GM18502 (cell line): ENCODE data around the gene CYP24A1.

Experiments
- ATAC-seq: cut with Tn5 transposase; IDR thresholded peaks from one replicate; pipeline ENCODE4 v1.9.1; 2021; ENCODE audit warnings: mild to moderate bottlenecking; ENCODE audit not compliant: unreplicated experiment, poor library complexity

The CYP24A1 gene

GRCh38 chr20:54204063-54204462, 30.3 kb upstream of the CYP24A1 start:
- ATAC-seq = no peak

- ATAC-seq = no peak
These were observed 29.5 kb upstream of the CYP24A1 start for GRCh38 chr20:54203281-54203680.

DNA sequence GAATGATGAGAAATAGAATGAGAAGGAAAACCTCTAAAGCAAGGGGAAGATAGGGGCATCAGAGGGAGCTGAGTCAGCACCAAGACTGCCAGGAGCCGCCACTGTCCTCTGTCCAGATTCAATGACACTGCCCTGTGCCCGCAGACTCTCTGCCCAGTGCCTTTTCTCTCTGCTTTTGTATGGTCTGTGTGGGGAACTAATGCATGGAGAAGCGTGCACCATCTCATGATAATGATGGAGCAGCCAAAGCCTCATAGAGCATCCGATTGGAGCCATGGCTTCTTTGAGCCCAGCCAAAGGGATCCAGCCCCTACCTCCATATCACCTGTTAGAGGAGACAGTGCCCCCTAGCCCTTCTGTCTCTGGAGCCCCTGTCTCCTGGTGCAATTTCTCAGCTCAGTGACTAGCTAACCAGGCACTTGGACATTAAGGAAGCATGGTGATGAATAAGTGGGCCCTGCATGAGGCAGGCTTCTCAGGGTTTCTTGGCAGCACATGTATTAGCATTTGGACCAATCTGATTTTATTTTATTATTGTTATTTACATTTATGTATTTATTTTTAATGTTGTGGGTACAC, 27.6 kb upstream of the CYP24A1 start:
- ATAC-seq = no peak

DNA sequence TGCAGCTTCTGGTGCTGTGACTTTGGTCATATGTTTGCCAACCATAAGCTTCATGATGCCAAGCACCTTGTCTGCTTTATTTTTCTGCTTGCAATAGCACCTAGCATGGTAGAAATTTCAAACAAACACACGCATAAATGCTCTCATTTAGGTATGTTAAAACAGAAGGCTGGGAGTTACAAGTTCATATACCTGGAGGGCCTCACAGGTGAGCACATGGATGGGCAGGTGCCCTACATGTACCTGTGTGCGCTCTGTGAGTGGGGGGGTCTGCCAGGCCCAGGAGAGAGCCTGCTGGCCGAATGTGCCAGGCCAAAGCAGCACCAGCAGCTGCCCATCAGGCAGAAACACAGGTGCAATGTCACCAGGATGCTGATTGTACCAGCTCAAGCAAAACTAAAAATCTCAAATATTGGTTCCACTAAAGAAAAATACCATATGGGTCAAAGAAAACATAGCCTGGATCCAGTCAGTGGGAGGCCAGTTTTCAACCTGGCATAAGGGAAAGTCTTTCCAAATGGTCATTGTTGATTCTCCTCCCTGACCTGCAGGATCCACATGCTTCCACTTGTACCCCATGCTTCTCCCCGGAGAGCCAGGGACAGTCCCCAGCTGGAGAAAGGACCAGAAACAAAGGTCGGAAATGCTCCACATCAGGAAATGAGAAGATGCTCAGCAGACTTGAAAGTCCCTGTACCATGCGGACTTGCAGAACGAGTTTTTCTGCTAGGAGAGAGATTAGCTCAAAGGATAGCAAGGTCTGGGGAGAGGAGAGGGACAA, 26.9 kb upstream of the CYP24A1 start:
- ATAC-seq = no peak

GRCh38 chr20:54199721-54200176, 26.0 kb upstream of the CYP24A1 start:
- peak; percentile 54 for ATAC-seq

DNA sequence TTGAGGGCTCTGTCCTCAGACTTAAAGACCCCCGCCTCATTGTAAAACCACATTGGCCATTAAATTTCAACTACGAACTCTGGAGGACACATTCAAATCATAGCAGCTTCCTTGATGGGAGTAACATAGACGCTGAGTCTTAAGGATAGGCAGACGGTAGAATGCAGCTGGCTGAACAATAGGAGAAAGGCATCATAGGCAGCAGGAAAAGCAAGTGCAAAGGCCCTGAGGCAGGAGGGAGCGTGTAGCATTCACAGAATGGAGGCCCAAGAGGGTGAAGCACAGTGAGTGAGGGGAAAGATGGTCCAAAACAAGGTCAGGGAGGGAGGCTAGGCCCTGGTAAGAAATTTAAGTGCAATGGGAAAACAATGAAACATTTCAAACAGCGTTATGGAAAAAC, 25.5 kb upstream of the CYP24A1 start:
- ATAC-seq = peak; percentile 9

DNA sequence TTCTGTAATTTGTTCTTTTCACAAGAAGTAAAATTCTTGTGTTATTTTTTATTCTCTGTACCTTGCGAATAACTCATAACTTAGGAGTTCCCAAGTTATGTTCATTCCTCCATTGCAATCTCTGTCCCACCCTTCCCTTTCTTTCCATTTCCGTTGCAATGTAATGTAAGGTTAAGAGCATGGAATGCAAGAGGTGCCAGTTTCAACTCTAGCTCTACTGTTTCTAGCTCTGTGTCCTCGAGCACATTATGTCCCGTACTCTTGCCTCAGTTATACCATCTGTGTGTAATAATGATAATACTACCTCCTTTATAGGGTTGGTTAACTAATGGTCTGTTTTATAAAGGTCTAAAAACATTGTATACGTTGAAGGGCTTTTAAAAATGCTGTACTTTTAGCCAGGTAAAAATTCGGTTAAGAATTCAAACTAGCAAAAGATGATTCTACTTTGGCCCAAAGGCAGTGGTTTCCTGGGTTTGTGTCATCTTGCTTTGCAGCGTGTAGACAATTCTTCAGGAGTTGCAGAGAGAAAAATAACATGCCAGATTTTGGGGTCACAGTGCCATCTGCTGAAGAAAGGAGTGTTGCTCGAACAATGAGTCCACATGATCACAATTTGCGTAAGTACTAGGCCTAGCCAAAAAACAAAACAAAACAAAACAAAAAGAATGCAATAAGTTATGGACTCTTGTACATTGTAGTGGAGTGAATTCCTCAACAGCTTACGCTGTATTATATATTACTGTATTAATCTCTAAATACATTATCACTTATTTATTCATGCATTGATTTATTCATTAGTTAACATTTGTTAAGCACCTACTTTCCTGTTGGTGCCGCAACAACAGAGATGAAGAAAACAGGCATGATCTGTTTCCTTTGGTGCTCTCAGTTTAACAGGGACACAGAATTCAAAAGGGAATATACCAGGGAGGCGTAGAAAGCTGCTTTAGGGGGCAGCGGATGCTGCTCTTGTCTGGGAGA, 24.1 kb upstream of the CYP24A1 start:
- ATAC-seq = no peak

- peak; percentile 71 for ATAC-seq
These were observed 22.0 kb upstream of the CYP24A1 start for GRCh38 chr20:54195483-54196472.

DNA sequence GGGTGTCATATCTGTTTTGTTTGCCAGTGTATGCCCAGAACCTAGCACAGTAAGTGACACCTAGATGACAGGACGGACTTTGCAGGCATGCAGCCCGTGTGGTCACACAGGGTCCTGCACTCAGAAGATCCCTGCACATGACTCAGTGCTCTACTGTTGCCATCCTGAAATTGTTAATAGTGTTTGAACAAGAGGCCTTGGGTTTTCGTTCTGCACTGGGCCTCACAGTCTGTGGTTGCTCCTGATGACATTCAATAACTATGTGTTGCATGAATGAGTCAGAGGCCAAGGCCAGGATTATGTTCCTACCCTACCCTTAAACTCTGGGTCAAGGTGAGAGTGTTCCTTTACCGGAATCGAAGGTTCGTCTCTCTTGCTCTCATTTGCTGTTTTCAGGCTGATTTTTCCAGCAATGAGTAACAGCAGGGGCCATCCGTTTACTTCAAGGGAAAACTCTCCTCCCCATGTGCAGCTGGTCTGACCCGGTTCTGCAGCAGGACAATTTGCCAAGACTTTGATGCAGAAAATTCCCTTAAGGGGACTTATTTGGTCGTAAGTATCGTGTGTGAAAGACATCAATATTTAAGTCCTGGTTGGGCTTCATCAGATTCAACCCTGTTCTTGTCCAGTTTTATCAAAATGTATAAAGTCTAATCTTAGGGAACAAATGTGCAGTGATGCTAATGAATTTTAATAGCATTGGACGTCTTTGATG, 21.1 kb upstream of the CYP24A1 start:
- ATAC-seq = no peak

DNA sequence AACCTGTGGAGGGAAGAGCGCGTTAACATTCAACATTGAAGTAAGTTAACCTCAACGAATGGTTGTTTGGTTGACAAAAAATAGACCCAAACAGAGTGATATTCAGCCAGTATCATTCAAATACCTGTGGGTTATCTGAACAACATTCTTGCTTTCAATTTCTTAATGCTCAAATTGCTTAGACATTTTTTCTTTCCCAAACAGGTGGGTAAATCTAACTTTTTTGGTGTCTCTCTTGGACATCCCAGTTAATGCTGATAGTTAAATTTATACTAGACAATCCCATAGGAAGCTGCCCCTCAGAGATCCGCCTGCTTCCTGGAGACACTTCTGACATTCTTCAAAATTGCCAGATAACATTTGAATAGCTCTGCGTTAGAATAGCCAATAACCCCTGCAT, 20.0 kb upstream of the CYP24A1 start:
- no peak for ATAC-seq

- no peak for ATAC-seq
These were observed 16.4 kb upstream of the CYP24A1 start for GRCh38 chr20:54190217-54190616.

- no peak for ATAC-seq
These were observed 15.8 kb upstream of the CYP24A1 start for GRCh38 chr20:54189630-54190029.

GRCh38 chr20:54188132-54188849, 14.5 kb upstream of the CYP24A1 start:
- no peak for ATAC-seq

DNA sequence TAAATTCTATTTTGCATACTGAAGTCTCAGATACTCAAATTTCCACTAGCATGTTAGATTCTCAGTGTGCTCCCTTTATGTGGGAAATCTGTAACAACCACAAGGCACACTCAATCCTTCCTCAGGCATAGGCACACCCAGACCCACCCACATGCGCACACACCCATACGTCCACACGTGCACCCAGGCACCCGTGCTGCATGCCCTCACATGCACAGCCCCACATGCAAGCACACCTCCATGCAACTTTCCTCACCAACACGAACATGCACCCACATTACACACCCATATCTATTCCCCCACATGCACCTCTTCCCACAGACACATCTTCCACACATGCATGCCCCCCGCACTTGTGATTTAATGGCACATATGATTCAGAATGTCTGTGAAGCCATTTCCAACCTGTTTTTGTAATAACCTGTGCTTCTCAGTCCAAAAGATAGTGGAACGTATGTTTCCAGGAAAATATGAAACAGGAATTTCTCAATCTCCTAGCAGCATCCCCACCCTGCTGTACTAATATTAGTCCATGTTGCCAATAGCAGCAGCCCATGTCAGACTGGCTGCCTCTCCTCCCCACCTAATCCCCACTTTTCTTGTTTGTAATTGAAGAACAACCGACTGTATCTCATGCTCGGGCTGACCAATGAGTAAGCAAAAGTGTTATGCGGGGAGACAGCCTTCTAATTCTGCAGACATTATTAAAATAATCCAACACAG, 11.3 kb upstream of the CYP24A1 start:
- no peak for ATAC-seq

GRCh38 chr20:54184071-54184470, 10.3 kb upstream of the CYP24A1 start:
- no peak for ATAC-seq

- no peak for ATAC-seq
These were observed 7.1 kb upstream of the CYP24A1 start for GRCh38 chr20:54180931-54181330.

- no peak for ATAC-seq
These were observed 6.2 kb upstream of the CYP24A1 start for GRCh38 chr20:54179946-54180345.

GRCh38 chr20:54178256-54178655, 4.5 kb upstream of the CYP24A1 start:
- ATAC-seq = no peak
